Measurements from ENCODE around the gene PGAM5.
A peak's percentile ranks its signal among the peaks of the same experiment; 100 is the strongest.

Gene PGAM5

GRCh38 chr12:132708150-132708549 is 2.5 kb upstream of the PGAM5 start:
- H3K4me3 ChIP-seq (ENCODE audit: low read length in 2 of 2), result no peak overlapping the region
- no CpG with 5 or more reads among the region's 2 CpGs for WGBS, 2 donors (ENCODE audit: extremely low coverage in 2 of 2, insufficient read length in 2 of 2, insufficient replicate concordance in 1 of 2)
- H4K91ac ChIP-seq (ENCODE audit: low read depth, low read length, poor library complexity), result no peak overlapping the region

GRCh38 chr12:132710043-132710404 is 618 bp upstream of the PGAM5 start:
- Histone ChIP-seq H2BK5ac (ENCODE audit: low read length) (peak overlapping the region; percentile 62), H3K14ac (ENCODE audit: low read length) (peak overlapping the region; percentile 39), H3K36me3 (replicated peaks in 1 of 2; ENCODE audit: control insufficient read depth in 2 of 2, insufficient read depth in 2 of 2, low read length in 2 of 2) (peaks cover 7 to 29% of the 10 kb centered on the region in 2 donors), H2BK120ac (ENCODE audit: low read depth, low read length) (no peak overlapping the region), H2AK5ac (ENCODE audit: low read depth, low read length) (no peak overlapping the region), H3K27me3 (ENCODE audit: control insufficient read depth in 3 of 3, insufficient read depth in 3 of 3, low read depth in 1 of 3, low read length in 3 of 3) (no peaks in the 10 kb centered on the region), H3K27ac (replicated peaks; ENCODE audit: low read length) (peak overlapping the region; percentile 71), H3K23ac (ENCODE audit: low read depth, low read length, poor library complexity) (peak overlapping the region; percentile 99), H3K9ac (ENCODE audit: low read depth, low read length, poor library complexity) (peak overlapping the region; percentile 94), H2AFZ (ENCODE audit: low read length) (peak overlapping the region; percentile 100), H3K18ac (ENCODE audit: low read length) (peak overlapping the region; percentile 96), H3K4ac (ENCODE audit: low read length) (no peak overlapping the region), H3K9me3 (replicated peaks in 1 of 2; ENCODE audit: control insufficient read depth in 2 of 2, insufficient read depth in 1 of 2, low read depth in 1 of 2, low read length in 2 of 2) (peaks cover 0 to 2% of the 10 kb centered on the region in 2 donors), H3K4me3 (ENCODE audit: low read length in 2 of 2) (peak overlapping the region; percentile 81 to 95), H3K4me2 (ENCODE audit: insufficient read depth, low read length, poor library complexity, severe bottlenecking) (peak overlapping the region; percentile 69), H4K8ac (ENCODE audit: low read depth, low read length) (no peak overlapping the region), H2BK15ac (ENCODE audit: low read length) (peak overlapping the region; percentile 24), H2BK12ac (ENCODE audit: low read length) (no peak overlapping the region), H4K91ac (ENCODE audit: low read depth, low read length, poor library complexity) (no peak overlapping the region), H3K4me1 (ENCODE audit: control insufficient read depth in 2 of 2, insufficient read depth in 1 of 2, low read depth in 1 of 2, low read length in 2 of 2) (peaks cover 0 to 2% of the 10 kb centered on the region in 2 donors), H3K79me1 (ENCODE audit: low read depth, low read length) (peaks cover 6% of the 10 kb centered on the region)
- WGBS, 2 donors (ENCODE audit: extremely low coverage in 2 of 2, insufficient read length in 2 of 2, insufficient replicate concordance in 1 of 2), result no CpG with 5 or more reads among the region's 26 CpGs
- no peak for DNase-seq (ENCODE audit: low spot score)

More at GRCh38 chr12:132708150-132708549, 2.5 kb upstream of the PGAM5 start:
- Histone ChIP-seq H2AFZ (ENCODE audit: low read length) (no peak overlapping the region), H2BK120ac (ENCODE audit: low read depth, low read length) (no peak overlapping the region), H2BK5ac (ENCODE audit: low read length) (no peak overlapping the region), H4K8ac (ENCODE audit: low read depth, low read length) (no peak overlapping the region), H3K23ac (ENCODE audit: low read depth, low read length, poor library complexity) (no peak overlapping the region), H3K9me3 (replicated peaks in 1 of 2; ENCODE audit: control insufficient read depth in 2 of 2, insufficient read depth in 1 of 2, low read depth in 1 of 2, low read length in 2 of 2) (no peaks in the 10 kb centered on the region), H3K9ac (ENCODE audit: low read depth, low read length, poor library complexity) (no peak overlapping the region), H3K36me3 (replicated peaks in 1 of 2; ENCODE audit: control insufficient read depth in 2 of 2, insufficient read depth in 2 of 2, low read length in 2 of 2) (peaks cover 4 to 29% of the 10 kb centered on the region in 2 donors), H3K4me2 (ENCODE audit: insufficient read depth, low read length, poor library complexity, severe bottlenecking) (no peak overlapping the region), H3K79me1 (ENCODE audit: low read depth, low read length) (peaks cover 6% of the 10 kb centered on the region), H2AK5ac (ENCODE audit: low read depth, low read length) (no peak overlapping the region), H3K14ac (ENCODE audit: low read length) (no peak overlapping the region), H3K27ac (replicated peaks; ENCODE audit: low read length) (no peak overlapping the region), H3K27me3 (ENCODE audit: control insufficient read depth in 3 of 3, insufficient read depth in 3 of 3, low read depth in 1 of 3, low read length in 3 of 3) (no peaks in the 10 kb centered on the region), H3K4me1 (ENCODE audit: control insufficient read depth in 2 of 2, insufficient read depth in 1 of 2, low read depth in 1 of 2, low read length in 2 of 2) (peaks cover 2% of the 10 kb centered on the region in 2 donors), H2BK12ac (ENCODE audit: low read length) (no peak overlapping the region), H2BK15ac (ENCODE audit: low read length) (no peak overlapping the region), H3K4ac (ENCODE audit: low read length) (no peak overlapping the region), H3K18ac (ENCODE audit: low read length) (no peak overlapping the region)
- no peak for DNase-seq (ENCODE audit: low spot score)

- H3K9ac ChIP-seq (ENCODE audit: low read depth, low read length, poor library complexity), result peak overlapping the region; percentile 90
- WGBS, 2 donors (ENCODE audit: extremely low coverage in 2 of 2, insufficient read length in 2 of 2, insufficient replicate concordance in 1 of 2), result no CpG with 5 or more reads among the region's 59 CpGs
- DNase-seq (ENCODE audit: low spot score), result no peak
- H3K14ac ChIP-seq (ENCODE audit: low read length), result no peak overlapping the region
- peak overlapping the region; percentile 83 for H3K18ac ChIP-seq (ENCODE audit: low read length)
- H2AFZ ChIP-seq (ENCODE audit: low read length), result peak overlapping the region; percentile 100
- H2BK120ac ChIP-seq (ENCODE audit: low read depth, low read length), result no peak overlapping the region
- no peaks in the 10 kb centered on the region for H3K27me3 ChIP-seq (ENCODE audit: control insufficient read depth in 3 of 3, insufficient read depth in 3 of 3, low read depth in 1 of 3, low read length in 3 of 3)
- no peak overlapping the region for H3K27ac ChIP-seq (replicated peaks; ENCODE audit: low read length)
- no peak overlapping the region for H4K8ac ChIP-seq (ENCODE audit: low read depth, low read length)
- H3K4ac ChIP-seq (ENCODE audit: low read length), result no peak overlapping the region
- peaks cover 0 to 2% of the 10 kb centered on the region in 2 donors for H3K9me3 ChIP-seq (replicated peaks in 1 of 2; ENCODE audit: control insufficient read depth in 2 of 2, insufficient read depth in 1 of 2, low read depth in 1 of 2, low read length in 2 of 2)
- peaks cover 11 to 33% of the 10 kb centered on the region in 2 donors for H3K36me3 ChIP-seq (replicated peaks in 1 of 2; ENCODE audit: control insufficient read depth in 2 of 2, insufficient read depth in 2 of 2, low read length in 2 of 2)
- peaks cover 6% of the 10 kb centered on the region for H3K79me1 ChIP-seq (ENCODE audit: low read depth, low read length)
- no peak overlapping the region for H2BK12ac ChIP-seq (ENCODE audit: low read length)
- H2AK5ac ChIP-seq (ENCODE audit: low read depth, low read length), result peak overlapping the region; percentile 70
- H2BK5ac ChIP-seq (ENCODE audit: low read length), result peak overlapping the region; percentile 62
- H2BK15ac ChIP-seq (ENCODE audit: low read length), result peak overlapping the region; percentile 26
- H3K4me1 ChIP-seq (ENCODE audit: control insufficient read depth in 2 of 2, insufficient read depth in 1 of 2, low read depth in 1 of 2, low read length in 2 of 2), result peaks cover 0 to 2% of the 10 kb centered on the region in 2 donors
- H3K4me2 ChIP-seq (ENCODE audit: insufficient read depth, low read length, poor library complexity, severe bottlenecking), result peak overlapping the region; percentile 69
- H4K91ac ChIP-seq (ENCODE audit: low read depth, low read length, poor library complexity), result no peak overlapping the region
- peak overlapping the region; percentile 99 for H3K23ac ChIP-seq (ENCODE audit: low read depth, low read length, poor library complexity)
- H3K4me3 ChIP-seq (ENCODE audit: low read length in 2 of 2), result peak overlapping the region; percentile 81 to 95
Measured at GRCh38 chr12:132711080-132711843, 620 bp downstream of the PGAM5 start.

GRCh38 chr12:132713123-132713522 is 2.5 kb downstream of the PGAM5 start:
- H2BK15ac ChIP-seq (ENCODE audit: low read length), result no peak overlapping the region
- no peak overlapping the region for H3K27ac ChIP-seq (replicated peaks; ENCODE audit: low read length)
- no peak for DNase-seq (ENCODE audit: low spot score)
- no peak overlapping the region for H4K91ac ChIP-seq (ENCODE audit: low read depth, low read length, poor library complexity)
- H3K14ac ChIP-seq (ENCODE audit: low read length), result no peak overlapping the region
- peaks cover 0 to 2% of the 10 kb centered on the region in 2 donors for H3K9me3 ChIP-seq (replicated peaks in 1 of 2; ENCODE audit: control insufficient read depth in 2 of 2, insufficient read depth in 1 of 2, low read depth in 1 of 2, low read length in 2 of 2)
- H2BK120ac ChIP-seq (ENCODE audit: low read depth, low read length), result no peak overlapping the region
- no peaks in the 10 kb centered on the region for H3K27me3 ChIP-seq (ENCODE audit: control insufficient read depth in 3 of 3, insufficient read depth in 3 of 3, low read depth in 1 of 3, low read length in 3 of 3)
- peaks cover 17 to 43% of the 10 kb centered on the region in 2 donors for H3K36me3 ChIP-seq (replicated peaks in 1 of 2; ENCODE audit: control insufficient read depth in 2 of 2, insufficient read depth in 2 of 2, low read length in 2 of 2)
- no peak overlapping the region for H3K23ac ChIP-seq (ENCODE audit: low read depth, low read length, poor library complexity)
- H3K18ac ChIP-seq (ENCODE audit: low read length), result no peak overlapping the region
- H3K4ac ChIP-seq (ENCODE audit: low read length), result no peak overlapping the region
- H2BK5ac ChIP-seq (ENCODE audit: low read length), result no peak overlapping the region
- H4K8ac ChIP-seq (ENCODE audit: low read depth, low read length), result no peak overlapping the region
- no peak overlapping the region for H2AFZ ChIP-seq (ENCODE audit: low read length)
- H3K9ac ChIP-seq (ENCODE audit: low read depth, low read length, poor library complexity), result no peak overlapping the region
- H3K79me1 ChIP-seq (ENCODE audit: low read depth, low read length), result peaks cover 15% of the 10 kb centered on the region
- no peak overlapping the region for H2AK5ac ChIP-seq (ENCODE audit: low read depth, low read length)
- H3K4me1 ChIP-seq (ENCODE audit: control insufficient read depth in 2 of 2, insufficient read depth in 1 of 2, low read depth in 1 of 2, low read length in 2 of 2), result peaks cover 0 to 2% of the 10 kb centered on the region in 2 donors
- H3K4me3 ChIP-seq (ENCODE audit: low read length in 2 of 2), result no peak overlapping the region
- no peak overlapping the region for H3K4me2 ChIP-seq (ENCODE audit: insufficient read depth, low read length, poor library complexity, severe bottlenecking)
- no CpG with 5 or more reads among the region's 2 CpGs for WGBS, 2 donors (ENCODE audit: extremely low coverage in 2 of 2, insufficient read length in 2 of 2, insufficient replicate concordance in 1 of 2)
- H2BK12ac ChIP-seq (ENCODE audit: low read length), result no peak overlapping the region
